Psoas muscle (tissue), 8 donors: ENCODE data around the gene DSCAM. TPM values are rescaled to one million over a fixed set of nuclear protein-coding genes. Genes with fewer than 3 reads are reported as not detected.

Source experiments
- ATAC-seq, 4 donors: fragments of 200-7000 bp; cut with Tn5 transposase; one replicate each; pipeline ENCODE4 v1.9.1; 2020; ENCODE audit warnings: moderate library complexity in 3 of 4, mild to moderate bottlenecking in 2 of 4
- DNase-seq, 2 donors: peaks; one replicate each; pipeline ENCODE4 v3.0.0-alpha.2; 2020
- H3K27ac ChIP-seq: fragments of 200-600 bp; one replicate; pipeline ENCODE4 v1.8.0; 2022
- H3K27me3 ChIP-seq, 3 donors: fragments of 200-600 bp in 1 of 3; one replicate each; pipeline versions ENCODE4 v1.6.1 to v1.8.0; 2013 to 2022; ENCODE audit warnings: low read length in 2 of 3, mild to moderate bottlenecking in 2 of 3, moderate library complexity in 1 of 3; ENCODE audit not compliant: insufficient read depth in 3 of 3
- H3K36me3 ChIP-seq, 2 donors: fragments of 200-600 bp in 1 of 2; one replicate each; pipeline versions ENCODE4 v1.6.1 to v1.8.0; 2013 to 2022; ENCODE audit warnings: low read depth in 1 of 2, mild to moderate bottlenecking in 1 of 2, moderate library complexity in 1 of 2; ENCODE audit not compliant: insufficient read depth in 1 of 2
- H3K4me1 ChIP-seq: fragments of 200-600 bp; one replicate; pipeline ENCODE4 v1.8.0; 2022
- H3K4me3 ChIP-seq: fragments of 200-600 bp; one replicate; pipeline ENCODE4 v1.8.0; 2022; ENCODE audit warnings: mild to moderate bottlenecking
- H3K9me3 ChIP-seq: fragments of 200-600 bp; one replicate; pipeline ENCODE4 v1.8.0; 2022
- CTCF ChIP-seq: fragments of 200-600 bp; IDR thresholded peaks from one replicate; pipeline ENCODE4 v1.8.0; 2022; ENCODE audit warnings: antibody characterized with exemption
- WGBS, 3 donors: extraction: QIAGEN DNeasy Blood & Tissue Kit; methylation state at CpG; one replicate each; pipeline versions ENCODE4 v1.1.6 to v1.1.7; 2013; 5-methylcytosine and 5-hydroxymethylcytosine counted together
- intact Hi-C, 2 donors: fragments of 100-400 bp; cut with DNase I; formaldehyde crosslinking; loops; one replicate each; pipeline versions ENCODE4 v1.11.0 to v1.14.2; 2022
- polyA plus RNA-seq, 3 donors: library from polyadenylated mRNA; stranded (reverse); fragments of 200-250 nt; gene quantifications; one replicate each; pipeline ENCODE4 v1.2.3, GENCODE V29; 2013
- total RNA-seq, 4 donors: library from RNA; stranded (reverse); fragmentation: NEBNext Ultra II Directional in 2 of 4; extraction: Animal tissue kit (Norgen Biotek cat#: 25700) in 2 of 4; gene quantifications; one replicate each; pipeline versions ENCODE4 v1.2.1 to v1.2.4, GENCODE V29; 2021 to 2023
- donor health status: healthy with polysubstance abuse.
- donor health status: DM: no; HTN: no; CAD: no; lungs with moderate emphysema.
- donor health status: Bipolar disorder and iron deficiency.
- donor health status: healthy.
- donor health status: DM: yes; HTN: yes; CAD: no.
- donor health status: DM: no; HTN: no; CAD: no.
- donor health status: DM: no; HTN: no; CAD: no.
- donor health status: DM: yes; HTN: yes; CAD: no.

Gene DSCAM
- total and polyA plus RNA-seq, 7 donors: 0.03 to 0.04 TPM; not detected in 5

GRCh38 chr21:40639616-40640194 lies 207.3 kb downstream of the DSCAM start:
- no peak for TF ChIP-seq CTCF
- Histone ChIP-seq H3K9me3 (no peaks in the 10 kb centered on the region), H3K36me3 (no peaks in the 10 kb centered on the region), H3K4me1 (no peaks in the 10 kb centered on the region), H3K4me3 (no peak overlapping the region), H3K27ac (no peak overlapping the region), H3K27me3 (no peaks in the 10 kb centered on the region)
- DNase-seq (no peak), ATAC-seq (no peak)
- WGBS, 3 donors: 40% methylated on average over 6 of the region's 6 CpGs
- intact Hi-C loops: no loop called here

GRCh38 chr21:40638466-40639251 lies 208.3 kb downstream of the DSCAM start:
- ATAC-seq: no peak
- DNase-seq: no peak
- intact Hi-C loops: no loop called here
- Histone ChIP-seq H3K4me1 (no peaks in the 10 kb centered on the region), H3K4me3 (no peak overlapping the region), H3K27me3 (no peaks in the 10 kb centered on the region), H3K9me3 (no peaks in the 10 kb centered on the region), H3K27ac (no peak overlapping the region), H3K36me3 (no peaks in the 10 kb centered on the region)
- 51 to 63% (median 56%) methylated on average over 17 of the region's 17 CpGs for WGBS, 3 donors
- TF ChIP-seq CTCF: no peak

- no peak for TF ChIP-seq CTCF
- H3K9me3 ChIP-seq: no peaks in the 10 kb centered on the region
- DNase-seq (no peak), ATAC-seq (no peak)
- intact Hi-C loops: no loop called here
- no peaks in the 10 kb centered on the region for H3K4me1 ChIP-seq
- no peaks in the 10 kb centered on the region for H3K27me3 ChIP-seq
- no peak overlapping the region for H3K4me3 ChIP-seq
- no peaks in the 10 kb centered on the region for H3K36me3 ChIP-seq
- no peak overlapping the region for H3K27ac ChIP-seq
- 43 to 47% (median 44%) methylated on average over 9 of the region's 9 CpGs for WGBS, 3 donors
These were observed 210.9 kb downstream of the DSCAM start for GRCh38 chr21:40636026-40636425.

- no peaks in the 10 kb centered on the region for H3K36me3 ChIP-seq
- no peaks in the 10 kb centered on the region for H3K27me3 ChIP-seq
- no peak for ATAC-seq
- no peaks in the 10 kb centered on the region for H3K4me1 ChIP-seq
- H3K4me3 ChIP-seq: no peak overlapping the region
- no peak for TF ChIP-seq CTCF
- H3K27ac ChIP-seq: no peak overlapping the region
- intact Hi-C loops: no loop called here
- WGBS, 3 donors: 53 to 64% (median 58%) methylated on average over 4 of the region's 4 CpGs
- DNase-seq: no peak
- no peaks in the 10 kb centered on the region for H3K9me3 ChIP-seq
These were observed 211.6 kb downstream of the DSCAM start for GRCh38 chr21:40635391-40635790.
